ENCODE results near the gene PIPOX. TPM values are rescaled to one million over a fixed set of nuclear protein-coding genes. Genes with fewer than 3 reads are reported as not detected.

Gene PIPOX
- total and polyA plus RNA-seq, 2 experiments from 2014 or later: 10.2 to 15.8 TPM

GRCh38 chr17:29003289-29003688 is 39.7 kb upstream of the PIPOX start:
- H3K9me3 ChIP-seq (ENCODE audit: low read depth): no peaks in the 10 kb centered on the region
- no peak overlapping the region for H3K4me3 ChIP-seq
- 80% methylated on average over 12 of the region's 12 CpGs for WGBS (ENCODE audit: low lambda C conversion rate, missing lambda C conversion rate)
- H3K79me2 ChIP-seq: no peaks in the 10 kb centered on the region
- no peak for TF ChIP-seq EZH2 (IDR thresholded peaks at IDR 0.05; ENCODE audit: borderline replicate concordance)
- no peak for TF ChIP-seq EZH2phosphoT487 (IDR thresholded peaks at IDR 0.05; ENCODE audit: low read depth, severe bottlenecking, unreplicated experiment)
- no peak for TF ChIP-seq CTCF (IDR thresholded peaks at IDR 0.05; ENCODE audit: poor library complexity)
- DNase-seq (ENCODE audit: low spot score): no peak
- no peaks in the 10 kb centered on the region for H3K9me2 ChIP-seq (replicated peaks; ENCODE audit: insufficient read depth)
- no peaks in the 10 kb centered on the region for H4K20me1 ChIP-seq (ENCODE audit: insufficient read depth, poor library complexity, severe bottlenecking)
- no peak overlapping the region for H2AFZ ChIP-seq
- no peak overlapping the region for H3K4me2 ChIP-seq
- no peaks in the 10 kb centered on the region for H3K36me3 ChIP-seq (replicated peaks; ENCODE audit: insufficient read depth, low read depth)
- H3K27ac ChIP-seq: no peak overlapping the region
- H3K27me3 ChIP-seq: peaks cover 82% of the 10 kb centered on the region
- no peaks in the 10 kb centered on the region for H3K4me1 ChIP-seq (ENCODE audit: insufficient read depth)

- no peaks in the 10 kb centered on the region for H3K9me2 ChIP-seq (replicated peaks; ENCODE audit: insufficient read depth)
- H3K4me3 ChIP-seq: no peak overlapping the region
- TF ChIP-seq EZH2phosphoT487 (IDR thresholded peaks at IDR 0.05; ENCODE audit: low read depth, severe bottlenecking, unreplicated experiment) (no peak), CTCF (IDR thresholded peaks at IDR 0.05; ENCODE audit: poor library complexity) (no peak), EZH2 (IDR thresholded peaks at IDR 0.05; ENCODE audit: borderline replicate concordance) (no peak)
- no peak overlapping the region for H2AFZ ChIP-seq
- 70% methylated on average over 20 of the region's 20 CpGs for WGBS (ENCODE audit: low lambda C conversion rate, missing lambda C conversion rate)
- no peaks in the 10 kb centered on the region for H4K20me1 ChIP-seq (ENCODE audit: insufficient read depth, poor library complexity, severe bottlenecking)
- no peaks in the 10 kb centered on the region for H3K79me2 ChIP-seq
- H3K4me1 ChIP-seq (ENCODE audit: insufficient read depth): no peaks in the 10 kb centered on the region
- H3K4me2 ChIP-seq: no peak overlapping the region
- peak; percentile 32 for DNase-seq (ENCODE audit: low spot score)
- no peaks in the 10 kb centered on the region for H3K36me3 ChIP-seq (replicated peaks; ENCODE audit: insufficient read depth, low read depth)
- H3K27ac ChIP-seq: no peak overlapping the region
- no peaks in the 10 kb centered on the region for H3K9me3 ChIP-seq (ENCODE audit: low read depth)
- peaks cover 78% of the 10 kb centered on the region for H3K27me3 ChIP-seq
These were observed 38.8 kb upstream of the PIPOX start for GRCh38 chr17:29004081-29004692.

GRCh38 chr17:29005936-29006511 is 36.9 kb upstream of the PIPOX start, which contains the start of gene SEZ6:
TSS of gene SEZ6 (minus strand) at chr17:29006033. CDS start at chr17:29005869, 164 bp downstream.
- no peak within 1 kb of the TSS for H3K27ac ChIP-seq
- no peaks in the 10 kb centered on the region for H3K9me3 ChIP-seq (ENCODE audit: low read depth)
- no peak for TF ChIP-seq CTCF (IDR thresholded peaks at IDR 0.05; ENCODE audit: poor library complexity)
- TF ChIP-seq EZH2phosphoT487 (IDR thresholded peaks at IDR 0.05; ENCODE audit: low read depth, severe bottlenecking, unreplicated experiment): no peak
- no peak for TF ChIP-seq EZH2 (IDR thresholded peaks at IDR 0.05; ENCODE audit: borderline replicate concordance)
- no peak within 1 kb of the TSS for H3K4me3 ChIP-seq
- H3K9me2 ChIP-seq (replicated peaks; ENCODE audit: insufficient read depth): no peaks in the 10 kb centered on the region
- no peaks in the 10 kb centered on the region for H4K20me1 ChIP-seq (ENCODE audit: insufficient read depth, poor library complexity, severe bottlenecking)
- peak; percentile 89 for DNase-seq (ENCODE audit: low spot score)
- H2AFZ ChIP-seq: no peak within 1 kb of the TSS
- no peaks in the 10 kb centered on the region for H3K79me2 ChIP-seq
- H3K36me3 ChIP-seq (replicated peaks; ENCODE audit: insufficient read depth, low read depth): no peaks in the 10 kb centered on the region
- H3K27me3 ChIP-seq: peaks cover 76% of the 10 kb centered on the region
- WGBS (ENCODE audit: low lambda C conversion rate, missing lambda C conversion rate): 4% methylated on average over 24 of the region's 43 CpGs
- no peaks in the 10 kb centered on the region for H3K4me1 ChIP-seq (ENCODE audit: insufficient read depth)
- H3K4me2 ChIP-seq: peak within 1 kb of the TSS; percentile 81
